MM.1S (cell line): ENCODE measurements around the gene PHF24.

Source experiments
- DNase-seq: peaks from one replicate; pipeline ENCODE4 v3.0.0-alpha.2; 2015
- H2AFZ ChIP-seq: fragments of 300-600 bp; sonication (generic); 2 replicates; pipeline ENCODE4 v1.6.0; 2016; ENCODE audit warnings: antibody characterized with exemption, low read length
- H3F3A ChIP-seq: fragments of 300-600 bp; sonication (generic); 2 replicates; pipeline ENCODE4 v1.6.1; 2016; ENCODE audit warnings: mild to moderate bottlenecking, antibody characterized with exemption, low read length, moderate library complexity, mixed read lengths; ENCODE audit not compliant: insufficient read depth
- H3K27ac ChIP-seq: fragments of 300-600 bp; sonication (generic); 2 replicates; pipeline ENCODE4 v1.5.1; 2016; ENCODE audit warnings: mild to moderate bottlenecking, low read length
- H3K27me3 ChIP-seq: fragments of 300-600 bp; sonication (generic); replicated peaks from 2 replicates; pipeline ENCODE4 v1.6.0; 2016; ENCODE audit warnings: low read length; ENCODE audit not compliant: insufficient read depth
- H3K36me3 ChIP-seq: fragments of 300-600 bp; sonication (generic); replicated peaks from 2 replicates; pipeline ENCODE4 v1.6.1; 2016; ENCODE audit warnings: mild to moderate bottlenecking, low read length, mixed read lengths; ENCODE audit not compliant: insufficient read depth
- H3K4me1 ChIP-seq: fragments of 300-600 bp; sonication (generic); 2 replicates; pipeline ENCODE4 v1.6.1; 2016; ENCODE audit warnings: low read length, mixed read lengths
- H3K4me2 ChIP-seq: fragments of 300-600 bp; sonication (generic); 2 replicates; pipeline ENCODE4 v1.6.0; 2016; ENCODE audit warnings: low read depth, low read length
- H3K4me3 ChIP-seq: fragments of 300-600 bp; sonication (generic); 2 replicates; pipeline ENCODE4 v1.5.1; 2016; ENCODE audit warnings: low read length, mixed read lengths
- H3K79me2 ChIP-seq: fragments of 300-600 bp; sonication (generic); 2 replicates; pipeline ENCODE4 v1.6.1; 2016; ENCODE audit warnings: mixed run types, low read length, mixed read lengths
- H3K9ac ChIP-seq: fragments of 300-600 bp; sonication (generic); 2 replicates; pipeline ENCODE4 v1.6.1; 2016; ENCODE audit warnings: low read length, mixed read lengths
- H3K9me2 ChIP-seq: fragments of 300-600 bp; sonication (generic); replicated peaks from 2 replicates; pipeline ENCODE4 v1.6.1; 2016; ENCODE audit warnings: mild to moderate bottlenecking, low read length, mixed read lengths; ENCODE audit not compliant: insufficient read depth
- H3K9me3 ChIP-seq: fragments of 300-600 bp; sonication (generic); replicated peaks from 2 replicates; pipeline ENCODE4 v1.6.1; 2016; ENCODE audit warnings: mild to moderate bottlenecking, low read length, mixed read lengths; ENCODE audit not compliant: insufficient read depth
- H4K20me1 ChIP-seq: fragments of 300-600 bp; sonication (generic); 2 replicates; pipeline ENCODE4 v1.6.1; 2016; ENCODE audit warnings: mild to moderate bottlenecking, low read length, moderate library complexity, mixed read lengths; ENCODE audit not compliant: insufficient read depth
- CTCF ChIP-seq: fragments of 300-600 bp; sonication (generic); IDR thresholded peaks from 2 replicates; pipeline ENCODE4 v1.5.1; 2016; ENCODE audit warnings: antibody characterized with exemption, low read length, mixed read lengths
- EZH2 ChIP-seq: fragments of 300-600 bp; sonication (generic); optimal IDR thresholded peaks from 2 replicates; pipeline ENCODE3; 2017; ENCODE audit warnings: low read depth, mild to moderate bottlenecking, antibody characterized with exemption, low read length, mixed read lengths
- EZH2phosphoT487 ChIP-seq: fragments of 300-600 bp; sonication (generic); IDR thresholded peaks from 2 replicates; pipeline ENCODE4 v1.6.1; 2018; ENCODE audit warnings: antibody characterized with exemption, low read length

PHF24 gene

GRCh38 chr9:34956648-34957047 lies 1.4 kb upstream of the PHF24 start:
- no peak for TF ChIP-seq EZH2phosphoT487
- no peak for TF ChIP-seq CTCF
- TF ChIP-seq EZH2, result no peak
- Histone ChIP-seq H3F3A (no peaks in the 10 kb centered on the region), H3K36me3 (no peaks in the 10 kb centered on the region), H3K9me3 (no peaks in the 10 kb centered on the region), H3K4me2 (no peak overlapping the region), H3K27ac (no peak overlapping the region), H4K20me1 (no peaks in the 10 kb centered on the region), H3K27me3 (peaks cover 30% of the 10 kb centered on the region; the same call in 1 of the 2 replicates), H2AFZ (no peak overlapping the region), H3K79me2 (no peaks in the 10 kb centered on the region), H3K9ac (no peak overlapping the region), H3K9me2 (no peaks in the 10 kb centered on the region), H3K4me3 (no peak overlapping the region), H3K4me1 (no peaks in the 10 kb centered on the region)
- no peak for DNase-seq

GRCh38 chr9:34958411-34958982 lies 412 bp downstream of the PHF24 start:
- Histone ChIP-seq H3K27me3 (peaks cover 30% of the 10 kb centered on the region; the same call in 1 of the 2 replicates), H3F3A (no peaks in the 10 kb centered on the region), H3K4me3 (peak overlapping the region; percentile 50), H3K4me1 (no peaks in the 10 kb centered on the region), H2AFZ (no peak overlapping the region), H3K9ac (no peak overlapping the region), H3K27ac (no peak overlapping the region), H3K9me3 (no peaks in the 10 kb centered on the region), H3K4me2 (peak overlapping the region; percentile 75; the same call in 1 of the 2 replicates), H3K9me2 (no peaks in the 10 kb centered on the region), H3K36me3 (no peaks in the 10 kb centered on the region), H3K79me2 (no peaks in the 10 kb centered on the region), H4K20me1 (no peaks in the 10 kb centered on the region)
- no peak for DNase-seq
- no peak for TF ChIP-seq EZH2
- no peak for TF ChIP-seq CTCF

- peaks cover 30% of the 10 kb centered on the region; the same call in 1 of the 2 replicates for H3K27me3 ChIP-seq
- no peak overlapping the region for H2AFZ ChIP-seq
- no peak for DNase-seq
- no peak overlapping the region for H3K27ac ChIP-seq
- no peaks in the 10 kb centered on the region for H3K4me1 ChIP-seq
- H3K9ac ChIP-seq, result no peak overlapping the region
- H3K4me3 ChIP-seq, result no peak overlapping the region
- H3K79me2 ChIP-seq, result no peaks in the 10 kb centered on the region
- no peaks in the 10 kb centered on the region for H3F3A ChIP-seq
- no peaks in the 10 kb centered on the region for H3K9me2 ChIP-seq
- H3K4me2 ChIP-seq, result no peak overlapping the region
- no peaks in the 10 kb centered on the region for H3K9me3 ChIP-seq
- TF ChIP-seq EZH2, result no peak
- no peaks in the 10 kb centered on the region for H3K36me3 ChIP-seq
- H4K20me1 ChIP-seq, result no peaks in the 10 kb centered on the region
Measured at GRCh38 chr9:34959461-34959860, 1.4 kb downstream of the PHF24 start.
